Hematopoietic multipotent progenitor cell (in vitro differentiated cells): ENCODE measurements around the gene CFAP91. TPM values are rescaled to one million over a fixed set of nuclear protein-coding genes. Genes with fewer than 3 reads are reported as not detected.
"Not testable (repeated sequence)": the region's sequence is repeated elsewhere in the genome, so short reads cannot be mapped to it uniquely, and the experiment has no call there.

Experiments
- DNase-seq, 3 donors: peaks; one replicate each; pipeline ENCODE4 v3.0.0-alpha.2; 2011 to 2015; ENCODE audit warnings: low read depth in 2 of 3, low spot score in 2 of 3
- total RNA-seq: library from RNA; depleted of rRNA; stranded (reverse); fragments of >200 nt; gene quantifications from one replicate; pipeline ENCODE4 v1.2.3, GENCODE V29; 2012

The CFAP91 gene
- total RNA-seq, 1 donor: 0.54 TPM

DNA sequence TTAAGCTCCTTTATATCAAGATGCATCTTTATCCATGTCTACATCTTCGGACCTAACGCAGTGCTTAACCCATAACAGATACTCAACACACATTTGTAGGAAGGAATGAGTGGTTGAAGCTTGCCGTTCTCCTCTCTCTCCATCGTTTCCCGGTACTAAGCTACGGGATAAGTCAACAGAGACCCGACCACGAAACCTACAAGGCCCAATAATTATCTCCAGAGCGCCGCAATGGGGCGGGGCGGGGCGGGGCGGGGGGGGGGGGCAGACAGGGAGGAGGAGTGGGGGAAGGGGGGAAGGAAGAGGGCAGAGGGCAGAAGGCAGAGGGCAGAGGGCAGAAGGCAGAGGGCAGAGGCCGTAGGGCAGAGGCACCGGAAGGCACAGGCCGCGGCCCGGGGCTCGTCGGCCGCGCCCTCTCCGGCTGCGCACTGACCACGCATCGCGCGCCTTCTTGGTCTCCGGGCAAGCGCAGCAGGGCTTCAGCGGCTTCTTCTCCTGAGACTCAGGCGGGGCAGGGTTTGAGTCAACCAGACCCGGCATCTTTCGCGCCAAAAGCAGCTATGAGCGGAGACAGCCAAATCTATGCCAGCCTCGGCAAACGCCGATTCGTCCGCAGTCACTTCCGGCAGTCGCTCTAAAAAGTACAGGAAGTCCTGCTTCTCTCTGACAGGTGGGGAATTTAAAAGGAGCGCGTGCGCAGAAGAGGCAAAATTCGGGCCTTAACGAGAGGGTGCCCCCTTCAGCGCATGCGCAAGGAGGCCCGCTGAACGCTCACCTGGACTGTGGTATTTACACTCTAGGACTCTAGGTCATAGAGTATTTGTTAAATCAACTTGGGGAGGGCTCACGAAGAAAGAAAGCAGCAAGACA lies 25.8 kb upstream of the CFAP91 start, which contains the start of gene COX17:
COX17 (minus strand) TSS at position 636 of the 870 bp plus-strand sequence; CDS start at position 540, 96 bp downstream.
- DNase-seq: peak; percentile 98

DNA sequence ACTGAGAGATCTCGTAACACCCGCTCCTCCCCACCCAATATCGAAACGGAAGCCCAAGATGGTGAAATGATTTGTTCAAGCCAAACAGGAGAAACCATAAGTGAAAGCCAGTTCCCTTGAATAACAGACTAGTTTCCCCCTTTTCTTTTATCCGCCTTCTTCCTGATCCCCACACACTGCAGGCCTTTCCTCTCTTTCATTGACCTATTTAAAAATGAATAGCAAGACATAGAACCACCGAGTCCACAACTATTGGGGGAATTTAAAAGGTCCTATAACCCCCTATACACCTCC lies 25.2 kb upstream of the CFAP91 start:
- DNase-seq: no peak

DNA sequence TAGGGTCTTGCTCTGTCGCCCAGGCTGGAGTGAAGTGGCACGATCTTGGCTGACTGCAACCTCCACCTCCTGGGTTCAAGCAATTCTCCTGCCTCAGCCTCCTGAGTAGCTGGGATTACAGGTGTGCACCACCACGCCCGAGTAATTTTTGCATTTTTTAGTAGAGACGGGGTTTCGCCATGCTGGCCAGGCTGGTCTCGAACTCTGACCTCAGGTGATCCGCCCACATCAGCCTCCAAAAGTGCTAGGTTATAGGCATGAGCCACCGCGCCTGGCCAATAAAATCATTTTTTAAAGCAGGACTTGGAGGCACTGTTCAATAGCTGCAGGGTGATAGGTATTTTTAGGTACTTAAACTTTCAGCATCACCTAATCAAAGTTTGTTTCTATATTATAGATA lies 24.6 kb upstream of the CFAP91 start:
- not testable (repeated sequence) for DNase-seq

DNA sequence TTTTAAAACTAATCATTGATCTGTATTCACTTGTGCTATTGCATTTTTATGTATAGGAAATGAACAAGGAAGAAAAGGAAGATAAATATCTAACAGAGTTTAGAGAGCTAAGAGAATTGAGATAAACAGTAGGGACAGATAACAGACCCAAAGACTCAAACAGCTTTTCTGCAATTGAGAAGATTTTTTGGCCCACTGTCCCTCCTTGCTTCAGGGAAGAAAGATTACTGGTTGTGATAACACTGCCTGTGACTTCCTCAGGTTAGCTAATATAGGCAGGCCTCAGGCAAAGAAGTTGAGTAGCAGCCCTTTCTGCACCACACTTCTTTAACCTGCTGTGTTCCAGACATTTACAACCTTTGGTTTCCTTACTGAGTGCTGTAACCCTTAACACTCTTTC lies 22.9 kb upstream of the CFAP91 start:
- DNase-seq: no peak

DNA sequence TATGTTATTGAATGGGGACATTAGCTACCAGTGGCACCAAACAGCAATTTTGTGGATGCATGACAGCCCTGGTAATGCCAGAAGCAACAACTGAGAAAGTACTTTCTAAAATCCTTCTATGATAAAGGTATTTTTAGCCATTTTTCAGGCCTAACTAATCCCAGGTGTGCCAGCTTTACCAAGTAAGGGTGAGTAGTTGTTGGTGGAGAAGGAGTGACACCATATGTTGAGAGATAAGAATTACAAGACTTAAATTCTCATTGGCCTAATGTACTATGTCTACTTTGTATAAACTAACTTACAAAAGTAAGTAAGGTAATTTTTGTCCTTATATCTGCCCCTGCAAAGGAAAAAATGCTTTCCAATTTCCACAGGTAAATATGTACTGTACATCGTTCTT lies 21.5 kb upstream of the CFAP91 start:
- peak in 2 of 3 donors; percentile 20 to 74 for DNase-seq

DNA sequence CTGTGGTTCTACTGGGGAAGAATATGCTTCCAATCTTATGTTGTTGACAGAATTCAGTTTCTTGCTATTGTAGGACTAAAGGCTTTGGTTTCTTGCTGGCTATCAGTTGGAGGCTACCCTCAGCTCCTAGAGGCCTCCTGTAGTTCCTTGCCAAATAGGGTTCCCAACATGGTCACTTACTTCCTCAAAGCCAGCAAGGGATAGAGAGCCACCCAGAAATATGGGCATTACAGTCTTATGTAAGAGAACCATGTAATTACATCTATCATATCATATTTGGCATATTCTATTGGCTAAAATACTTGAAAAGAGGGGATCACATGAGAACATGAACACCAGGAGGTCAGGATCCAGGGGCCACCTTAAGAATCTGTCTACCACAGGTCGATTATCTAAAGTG lies 19.4 kb upstream of the CFAP91 start:
- no peak for DNase-seq

DNA sequence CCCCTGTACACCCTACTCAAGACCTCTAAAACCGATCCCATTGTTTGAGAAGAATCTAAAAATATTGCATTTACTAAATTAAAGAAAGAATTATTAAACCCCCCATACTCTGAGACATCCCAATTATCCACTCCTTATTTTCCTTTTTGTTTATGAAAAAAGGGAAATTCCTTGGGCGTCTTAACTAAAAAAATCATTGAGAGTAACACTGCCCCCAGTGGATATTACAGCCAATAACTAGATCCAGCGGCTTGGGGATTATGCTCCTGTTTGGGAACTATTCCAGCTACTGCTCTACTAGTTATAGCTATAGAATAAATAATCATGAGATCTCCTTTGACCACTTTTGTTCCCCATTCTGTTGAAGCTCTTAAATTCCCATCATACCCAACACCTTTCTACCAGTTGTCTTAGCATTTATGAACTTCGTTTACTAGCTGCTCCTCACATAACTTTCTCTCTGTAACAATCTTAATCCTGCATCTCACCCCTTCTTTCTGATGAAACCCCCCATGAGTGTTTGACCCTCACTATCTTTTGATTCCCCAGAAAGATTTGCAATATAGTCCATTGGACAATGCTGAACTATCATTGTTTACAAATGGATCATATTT lies 12.7 kb upstream of the CFAP91 start:
- DNase-seq: no peak

DNA sequence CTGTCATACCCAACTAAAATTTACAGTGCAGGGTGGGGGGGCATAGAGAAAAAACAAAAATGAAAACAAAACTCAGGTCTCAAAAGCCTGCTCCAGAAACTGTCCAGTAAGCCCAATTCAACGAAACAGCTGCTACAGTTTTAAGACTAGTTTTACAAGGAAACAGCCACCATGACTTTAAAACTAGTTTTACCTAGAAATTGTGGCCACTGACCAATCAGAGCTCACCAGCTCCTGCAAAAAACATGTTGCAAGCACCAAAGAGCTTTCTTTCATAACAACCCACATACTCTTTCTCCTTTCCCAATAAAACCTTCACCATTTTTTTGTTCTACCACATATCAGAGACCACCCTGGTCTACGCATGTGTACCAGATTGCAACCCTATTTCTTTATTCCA lies 7.3 kb upstream of the CFAP91 start:
- DNase-seq: no peak

DNA sequence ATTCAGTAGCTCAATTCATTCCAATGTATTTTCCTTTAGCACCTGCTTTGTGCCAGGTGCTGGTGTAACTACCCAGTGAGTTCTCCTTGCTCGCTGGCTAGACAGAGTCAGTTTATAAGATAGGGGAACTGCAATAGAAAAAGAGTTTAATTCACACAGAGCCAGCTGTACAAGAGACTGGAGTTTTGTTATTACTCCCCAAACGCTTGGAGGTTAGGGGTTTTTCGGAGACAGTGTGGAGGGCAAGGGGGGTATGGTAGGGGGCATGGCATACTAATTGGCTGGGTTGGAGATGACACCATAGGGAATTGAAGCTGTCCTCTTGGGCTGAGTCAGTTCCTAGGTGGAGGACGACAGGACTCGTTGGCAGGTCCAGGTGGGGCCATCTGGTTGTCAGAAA lies 5.4 kb upstream of the CFAP91 start:
- DNase-seq: no peak

DNA sequence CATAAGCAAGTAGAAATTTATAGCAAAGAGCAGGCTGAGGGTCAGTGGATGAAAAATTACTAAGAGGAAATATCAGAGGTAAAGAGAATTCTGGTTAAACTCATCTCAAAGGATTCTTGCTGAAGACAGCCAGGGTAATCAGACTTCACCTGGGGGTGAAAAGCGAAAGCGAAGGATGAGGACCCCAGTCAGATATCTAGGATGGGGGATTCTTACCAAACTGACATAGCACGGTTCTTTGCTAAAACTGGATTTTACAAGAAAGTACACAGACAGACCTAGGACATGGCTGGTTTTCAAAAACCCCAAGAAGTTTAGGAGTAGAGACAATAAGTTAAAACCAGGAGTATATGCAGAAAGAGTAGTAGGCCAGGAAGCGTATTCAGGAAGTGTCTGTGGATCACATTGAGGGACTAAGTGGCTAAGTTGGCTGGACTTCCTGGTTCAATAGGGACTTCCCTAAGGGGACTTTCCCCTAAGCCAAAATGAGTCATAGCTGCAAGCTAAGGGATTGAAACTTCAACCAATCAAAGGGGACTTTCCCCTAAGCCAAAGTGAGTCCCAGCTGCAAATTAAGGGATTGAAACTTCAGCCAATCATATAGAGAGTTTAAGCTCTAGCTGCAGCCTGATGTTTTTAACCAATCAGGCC lies 2.4 kb upstream of the CFAP91 start:
- peak in 2 of 3 donors; percentile 59 to 63 for DNase-seq

DNA sequence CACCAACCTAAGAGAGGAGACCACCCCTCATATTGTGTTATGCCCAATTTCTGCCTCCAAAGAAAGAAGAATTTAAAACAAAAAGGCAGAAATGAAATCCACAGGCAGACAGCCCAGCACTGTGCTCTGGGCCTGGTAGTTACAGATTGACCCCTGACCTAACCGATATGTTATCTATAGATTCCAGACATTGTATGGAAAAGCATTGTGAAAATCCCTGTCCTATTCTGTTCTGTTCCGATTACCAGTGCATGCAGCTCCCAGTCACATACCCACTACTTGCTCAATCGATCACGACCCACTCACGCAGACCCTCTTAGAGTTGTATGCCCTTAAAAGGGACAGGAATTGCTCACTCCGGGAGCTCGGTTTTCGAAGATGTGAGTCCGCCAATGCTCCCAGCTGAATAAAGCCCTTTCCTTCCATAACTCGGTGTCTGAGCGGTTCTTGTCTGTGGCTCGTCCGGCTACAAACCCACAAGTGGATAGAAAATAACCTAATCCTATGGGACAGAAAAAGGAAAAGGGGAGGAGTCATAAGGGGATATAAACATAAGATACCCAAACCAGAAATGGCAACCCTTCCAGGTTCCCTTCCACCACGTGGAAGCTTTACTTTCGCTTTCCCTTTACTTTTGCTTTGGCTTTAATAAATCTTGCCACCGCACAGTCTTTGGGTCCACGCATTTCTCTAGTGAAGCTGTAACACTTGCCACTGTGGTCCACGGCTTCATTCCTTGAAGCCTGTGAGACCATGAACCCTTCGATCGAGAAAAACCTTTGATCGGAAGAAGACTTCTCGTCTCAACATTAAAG lies 1.7 kb upstream of the CFAP91 start:
- DNase-seq: peak in 1 of 3 donors; percentile 34

DNA sequence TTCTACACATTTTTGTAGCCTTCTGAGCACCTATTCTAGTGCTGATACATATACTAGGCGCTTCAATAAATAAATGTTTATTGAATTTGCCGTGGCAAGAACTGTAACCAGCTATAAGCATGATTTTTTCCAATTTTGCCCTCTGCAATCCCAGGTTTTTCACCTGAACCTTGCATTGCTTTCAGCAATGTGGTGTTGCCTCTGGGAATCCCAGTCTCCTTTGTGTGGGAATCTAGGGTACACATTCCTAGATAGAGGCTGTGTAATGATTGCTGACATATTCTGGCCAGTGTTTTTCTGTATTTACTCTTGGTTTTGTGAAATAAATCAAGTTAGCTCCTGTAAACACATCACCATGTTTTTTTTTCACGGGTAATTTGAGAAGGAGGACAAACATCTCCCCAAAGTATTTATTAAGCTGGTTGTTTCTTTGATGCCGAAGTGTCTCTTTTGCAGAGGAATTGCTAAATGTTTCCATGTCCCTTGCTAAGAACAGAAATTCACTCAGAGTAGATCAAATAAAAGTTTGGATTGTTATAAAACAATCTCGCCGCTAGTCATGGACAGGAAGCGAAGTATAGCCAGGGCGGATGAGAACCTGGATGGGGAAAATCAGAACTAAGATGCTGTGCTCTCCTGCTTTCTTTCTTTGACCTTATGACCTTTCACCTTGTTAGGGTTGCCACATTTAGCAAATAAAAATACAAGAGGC lies 1.2 kb downstream of the CFAP91 start:
- DNase-seq: no peak

DNA sequence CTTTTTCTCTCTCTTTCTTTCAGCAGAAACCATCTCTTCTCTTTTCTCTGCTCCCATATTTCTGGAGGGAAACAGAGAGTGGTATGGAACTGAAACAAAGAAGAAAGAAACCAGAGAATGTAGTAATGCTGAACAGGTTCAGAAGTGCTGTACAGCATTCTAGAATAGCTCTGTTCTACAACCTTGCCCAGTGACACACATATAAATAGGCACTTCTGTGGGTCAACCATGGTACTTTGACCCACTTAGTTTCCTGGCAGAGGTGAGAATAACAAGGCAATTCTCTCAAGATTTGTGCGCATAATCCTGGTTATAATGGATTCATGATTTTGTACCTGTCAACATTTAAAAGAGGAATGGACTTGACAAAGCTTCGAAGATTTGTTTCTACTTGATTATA lies 12.3 kb downstream of the CFAP91 start:
- no peak for DNase-seq

DNA sequence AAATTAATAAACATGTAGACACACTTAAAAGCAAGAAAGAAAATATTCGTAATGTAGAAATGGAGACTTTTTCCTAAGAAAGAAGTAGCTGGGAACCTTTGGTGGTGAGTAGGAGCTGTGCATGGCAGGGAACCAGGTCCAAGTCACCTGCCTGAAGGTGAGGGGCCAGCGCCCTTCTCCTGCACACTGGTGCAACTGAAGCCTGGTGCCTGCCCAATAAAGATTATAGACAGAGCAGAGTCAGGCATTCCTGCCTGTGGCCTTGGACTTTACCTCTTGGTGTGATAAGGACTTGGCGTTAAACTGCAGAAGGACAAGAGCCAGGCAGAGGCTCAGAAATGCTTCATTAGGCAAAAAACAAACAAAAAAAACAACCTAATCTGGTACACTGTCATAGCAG lies 14.2 kb downstream of the CFAP91 start:
- no peak for DNase-seq

DNA sequence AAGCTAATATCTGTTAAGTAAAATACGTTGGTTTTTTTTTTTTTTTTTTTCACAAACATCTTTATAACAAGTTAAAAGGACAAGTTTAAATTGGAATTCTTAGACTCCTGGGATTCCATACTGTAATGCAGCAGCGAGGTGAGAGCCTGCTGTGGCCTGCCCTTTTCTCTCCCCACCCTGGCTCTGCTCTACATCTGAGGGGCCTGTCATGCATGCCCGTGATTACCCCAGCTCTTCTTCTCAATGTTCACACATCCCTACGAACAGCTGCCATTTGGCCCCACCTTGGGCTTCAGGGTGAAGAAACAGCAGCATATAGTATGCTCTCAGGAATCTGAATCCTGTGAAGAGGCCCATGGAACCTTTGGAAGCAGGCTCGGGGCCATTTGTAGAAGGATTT lies 14.7 kb downstream of the CFAP91 start:
- DNase-seq: no peak

DNA sequence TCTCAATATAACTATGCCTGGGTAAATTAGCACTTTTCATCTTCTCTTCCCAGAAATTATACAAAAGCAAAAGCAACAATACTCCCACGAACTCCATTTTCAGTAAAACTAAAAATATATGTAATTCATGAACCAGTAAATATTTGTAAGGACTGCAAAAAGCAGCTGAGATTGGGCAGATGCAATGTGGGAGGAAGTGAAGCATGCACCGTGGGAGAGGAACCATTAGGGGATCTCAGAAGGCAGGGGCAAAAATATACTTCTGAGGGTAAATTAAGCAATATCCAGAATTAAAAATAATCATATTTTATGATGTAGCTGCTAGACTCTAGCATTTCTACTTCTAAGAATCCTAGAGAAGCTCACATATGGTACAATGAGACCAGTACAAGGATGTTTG lies 20.2 kb downstream of the CFAP91 start:
- no peak for DNase-seq

DNA sequence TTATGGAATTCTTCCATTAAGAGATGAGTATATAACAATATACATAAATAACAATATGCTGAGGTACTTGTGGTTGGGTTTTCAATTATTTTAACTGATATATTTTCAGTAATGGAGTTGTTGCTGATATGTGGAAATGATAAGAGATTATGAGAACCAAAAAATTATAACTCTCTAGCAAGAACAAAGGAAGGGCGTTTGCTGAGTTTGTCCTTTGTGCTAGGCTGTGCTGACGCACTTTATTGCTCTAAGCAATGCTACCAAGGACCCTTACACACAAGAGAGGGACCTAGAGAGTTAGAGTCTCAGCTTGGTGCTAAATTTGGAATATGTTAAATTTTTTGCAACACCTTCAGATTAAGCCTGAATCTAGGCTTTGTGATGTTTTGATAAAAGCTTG lies 24.1 kb downstream of the CFAP91 start:
- no peak for DNase-seq

DNA sequence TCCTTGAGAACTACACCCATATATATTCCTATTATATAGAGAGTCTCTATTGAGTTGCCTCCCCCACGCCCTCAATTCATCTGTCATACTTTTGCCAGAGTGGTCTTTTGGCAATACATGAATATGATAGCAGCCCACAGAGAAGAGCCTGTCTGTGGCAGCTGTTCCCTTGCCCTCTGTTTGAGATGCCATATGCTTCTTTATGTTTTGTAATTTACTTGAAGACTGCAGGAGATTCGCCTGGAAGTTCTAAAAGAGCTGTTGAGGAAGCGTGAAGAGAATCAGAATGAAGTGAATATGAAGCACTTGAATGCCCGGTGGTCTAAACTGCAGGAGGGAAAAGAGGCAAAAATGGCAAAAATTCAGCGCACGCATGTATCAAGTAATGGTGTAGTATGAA lies 27.2 kb downstream of the CFAP91 start:
- no peak for DNase-seq

DNA sequence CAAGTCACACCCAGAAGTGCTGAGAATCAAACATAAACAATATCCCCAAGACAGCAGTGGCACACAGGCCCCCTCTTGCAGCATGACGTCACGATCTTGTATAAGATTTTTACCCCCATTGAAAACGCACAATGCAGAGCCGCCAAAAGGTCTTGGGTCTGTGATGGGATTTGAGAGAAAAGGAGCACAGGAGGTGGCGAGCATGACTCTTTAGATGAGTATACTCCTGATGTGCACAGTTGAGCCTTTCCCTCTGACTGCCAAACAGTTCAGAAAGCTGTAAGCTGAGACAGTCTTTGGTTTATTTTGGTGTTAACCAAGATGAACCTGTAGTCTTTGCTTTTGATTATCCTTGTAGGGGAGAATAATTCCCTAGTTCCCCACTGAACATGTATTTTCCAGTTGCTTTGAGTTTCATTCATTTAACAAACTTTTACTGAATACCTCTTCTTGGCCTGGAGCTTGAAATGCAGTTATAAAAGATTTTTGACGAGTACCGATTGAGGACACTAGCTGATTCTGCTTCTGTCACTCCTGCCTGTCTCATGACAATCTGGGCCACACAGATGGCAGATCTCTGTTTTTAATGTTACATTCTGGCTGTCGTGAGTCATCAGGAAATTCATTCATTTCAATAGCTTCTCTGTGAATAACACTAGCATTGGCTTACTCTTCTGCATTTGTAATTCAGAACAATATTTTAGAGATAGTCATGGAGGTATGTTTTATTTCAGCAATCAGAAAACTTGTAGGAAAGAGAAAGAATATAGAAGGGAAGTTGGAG lies 28.9 kb downstream of the CFAP91 start:
- DNase-seq: no peak

DNA sequence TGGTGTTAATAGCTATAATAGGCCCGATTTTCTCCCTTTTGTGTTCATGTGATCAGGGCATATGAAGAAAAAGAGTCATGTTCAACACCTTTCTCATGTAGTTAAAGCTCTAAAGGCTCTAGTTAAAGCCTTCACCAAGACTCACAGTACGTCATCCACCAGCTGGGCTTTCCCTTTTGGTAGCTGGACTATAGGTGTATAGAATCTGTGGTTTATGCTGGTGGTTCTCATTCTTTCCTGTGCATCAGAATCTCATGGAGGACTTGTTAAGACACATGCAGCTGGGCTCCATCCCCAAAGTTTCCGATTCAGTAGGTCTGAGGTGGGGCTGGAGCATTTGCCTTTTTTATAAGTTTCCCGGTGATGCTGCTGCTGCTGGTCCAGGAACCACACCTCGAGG lies 31.0 kb downstream of the CFAP91 start:
- DNase-seq: no peak
